ENCODE results near the gene TAPBP.
A peak's percentile ranks its signal among the peaks of the same experiment; 100 is the strongest.

DNA sequence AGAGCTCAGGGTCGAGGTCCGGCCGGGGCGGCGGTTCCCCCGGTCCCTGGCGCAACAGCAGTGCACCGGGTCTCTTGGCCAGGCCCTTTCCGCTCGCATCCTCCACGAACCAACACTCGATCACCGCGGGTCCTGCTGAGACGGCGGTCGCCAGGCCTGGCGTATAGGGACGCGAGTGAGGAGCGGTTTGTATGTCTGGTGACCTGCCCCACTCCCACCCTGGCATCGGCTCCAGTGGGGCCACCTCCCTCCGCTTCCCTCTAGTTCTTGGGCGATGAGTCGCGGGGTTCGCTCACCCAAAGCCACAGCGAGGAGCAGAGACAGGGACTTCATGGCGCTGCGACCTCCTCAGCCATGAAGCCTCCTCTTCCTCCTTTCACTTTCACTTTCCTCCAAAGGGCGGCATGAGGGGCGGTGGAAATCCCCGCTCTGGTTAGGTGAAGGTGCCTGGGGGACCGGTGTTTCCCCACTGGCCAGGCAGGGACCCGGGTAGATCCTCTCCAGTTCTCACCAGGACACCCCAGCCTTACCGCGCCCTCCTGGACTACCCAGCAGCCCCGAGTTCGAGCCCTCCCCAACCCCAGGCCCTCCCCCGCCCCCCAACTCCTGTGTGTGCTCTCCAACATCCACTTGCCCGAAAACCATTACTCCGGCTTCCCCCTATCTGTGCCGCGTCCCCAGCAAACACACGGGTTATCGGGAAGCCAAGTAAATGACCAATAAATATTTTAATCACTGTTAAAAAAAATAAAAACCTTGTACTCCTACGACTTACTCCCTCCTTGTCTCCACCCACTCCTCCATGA is at the start of gene TAPBP:
- TF ChIP-seq JUN (IDR thresholded peaks at IDR 0.05; ENCODE audit: low read depth, low read length) (no peak), BRCA1 (IDR thresholded peaks at IDR 0.05; ENCODE audit: low read depth, low read length) (no peak), CBX5 (IDR thresholded peaks at IDR 0.05; ENCODE audit: low read depth, low read length) (no peak), GABPA (IDR thresholded peaks at IDR 0.05; ENCODE audit: borderline replicate concordance, insufficient read depth, low read length) (no peak), EZH2 (IDR thresholded peaks at IDR 0.05; ENCODE audit: low read depth, low read length, severe bottlenecking) (no peak), RBBP5 (IDR thresholded peaks at IDR 0.05; ENCODE audit: borderline replicate concordance, low read depth, low read length) (peak; percentile 46; the same call in 1 of the 2 replicates)
- TF ChIP-seq, protein P1, sequence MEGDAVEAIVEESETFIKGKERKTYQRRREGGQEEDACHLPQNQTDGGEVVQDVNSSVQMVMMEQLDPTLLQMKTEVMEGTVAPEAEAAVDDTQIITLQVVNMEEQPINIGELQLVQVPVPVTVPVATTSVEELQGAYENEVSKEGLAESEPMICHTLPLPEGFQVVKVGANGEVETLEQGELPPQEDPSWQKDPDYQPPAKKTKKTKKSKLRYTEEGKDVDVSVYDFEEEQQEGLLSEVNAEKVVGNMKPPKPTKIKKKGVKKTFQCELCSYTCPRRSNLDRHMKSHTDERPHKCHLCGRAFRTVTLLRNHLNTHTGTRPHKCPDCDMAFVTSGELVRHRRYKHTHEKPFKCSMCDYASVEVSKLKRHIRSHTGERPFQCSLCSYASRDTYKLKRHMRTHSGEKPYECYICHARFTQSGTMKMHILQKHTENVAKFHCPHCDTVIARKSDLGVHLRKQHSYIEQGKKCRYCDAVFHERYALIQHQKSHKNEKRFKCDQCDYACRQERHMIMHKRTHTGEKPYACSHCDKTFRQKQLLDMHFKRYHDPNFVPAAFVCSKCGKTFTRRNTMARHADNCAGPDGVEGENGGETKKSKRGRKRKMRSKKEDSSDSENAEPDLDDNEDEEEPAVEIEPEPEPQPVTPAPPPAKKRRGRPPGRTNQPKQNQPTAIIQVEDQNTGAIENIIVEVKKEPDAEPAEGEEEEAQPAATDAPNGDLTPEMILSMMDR (IDR thresholded peaks at IDR 0.05; ENCODE audit: control extremely low read depth in 1 of 3, insufficient read depth in 1 of 3, low read depth in 1 of 3, low read length in 3 of 3) = no peak
- TF ChIP-seq, protein P2, sequence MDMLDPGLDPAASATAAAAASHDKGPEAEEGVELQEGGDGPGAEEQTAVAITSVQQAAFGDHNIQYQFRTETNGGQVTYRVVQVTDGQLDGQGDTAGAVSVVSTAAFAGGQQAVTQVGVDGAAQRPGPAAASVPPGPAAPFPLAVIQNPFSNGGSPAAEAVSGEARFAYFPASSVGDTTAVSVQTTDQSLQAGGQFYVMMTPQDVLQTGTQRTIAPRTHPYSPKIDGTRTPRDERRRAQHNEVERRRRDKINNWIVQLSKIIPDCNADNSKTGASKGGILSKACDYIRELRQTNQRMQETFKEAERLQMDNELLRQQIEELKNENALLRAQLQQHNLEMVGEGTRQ (IDR thresholded peaks at IDR 0.05; ENCODE audit: low read length) = no peak

Data from H1 (cell line).